IMR-90 (cell line): ENCODE data around the gene WNT3. TPM values are rescaled to one million over a fixed set of nuclear protein-coding genes. Genes with fewer than 3 reads are reported as not detected.

Experiments used
- ATAC-seq: fragments of 200-7000 bp; cut with Tn5 transposase; 2 replicates; pipeline ENCODE4 v1.9.1; 2020; ENCODE audit warnings: low read depth, mild to moderate bottlenecking, moderate library complexity
- BruUV-seq: library from RNA; stranded (reverse); fragments of 400-500 nt; replicated peaks from 2 replicates; lab custom pipeline; 2021; lab: Mats Ljungman, UMichigan
- CTCF ChIA-PET: fragments of 300-600 bp; formaldehyde crosslinking; extraction: SDS; loops from one replicate; lab custom pipeline; 2021; ENCODE audit warnings: antibody characterized with exemption; lab: Yijun Ruan, JAX
- POLR2A ChIA-PET: fragments of 300-600 bp; sonication (Branson Sonifier 250); formaldehyde crosslinking; loops from one replicate; lab custom pipeline; 2022; ENCODE audit warnings: antibody characterized with exemption; ENCODE audit not compliant: unreplicated experiment; lab: Charles Lee
- DNase-seq: peaks from one replicate; pipeline ENCODE4 v3.0.0; 2013
- H2AFZ ChIP-seq: replicated peaks from 2 replicates; pipeline ENCODE3; 2013; ENCODE audit warnings: low read length, mild to moderate bottlenecking; ENCODE audit not compliant: poor library complexity
- H2AK5ac ChIP-seq: 2 replicates; pipeline ENCODE4 v1.6.1; 2013; ENCODE audit warnings: low read depth, low read length, inconsistent platforms
- H2AK9ac ChIP-seq: replicated peaks from 2 replicates; pipeline ENCODE3; 2013; ENCODE audit warnings: mild to moderate bottlenecking, low read depth, low read length, moderate library complexity; ENCODE audit not compliant: poor library complexity
- H2BK120ac ChIP-seq: 2 replicates; pipeline ENCODE4 v1.6.1; 2013; ENCODE audit warnings: low read depth, low read length, inconsistent platforms
- H2BK15ac ChIP-seq: 3 replicates; pipeline ENCODE4 v1.6.1; 2013; ENCODE audit warnings: low read depth, low read length, inconsistent platforms
- H2BK20ac ChIP-seq: 2 replicates; pipeline ENCODE4 v1.6.1; 2013; ENCODE audit warnings: low read depth, mild to moderate bottlenecking, inconsistent platforms, low read length, moderate library complexity
- H2BK5ac ChIP-seq: 2 replicates; pipeline ENCODE4 v1.6.1; 2013; ENCODE audit warnings: mild to moderate bottlenecking, low read depth, low read length, inconsistent platforms; ENCODE audit not compliant: poor library complexity, severe bottlenecking
- H3K14ac ChIP-seq: replicated peaks from 2 replicates; pipeline ENCODE4 v1.6.1; 2013; ENCODE audit warnings: low read depth, low read length, inconsistent platforms
- H3K18ac ChIP-seq: 2 replicates; pipeline ENCODE4 v1.6.1; 2013; ENCODE audit warnings: low read depth, low read length, control low read depth
- H3K23ac ChIP-seq: 2 replicates; pipeline ENCODE4 v1.6.1; 2013; ENCODE audit warnings: low read depth, low read length, inconsistent platforms
- H3K27ac ChIP-seq: 2 replicates; pipeline ENCODE4 v1.5.1; 2013; ENCODE audit warnings: mild to moderate bottlenecking, control low read depth, low read length; ENCODE audit not compliant: insufficient read depth
- H3K27me3 ChIP-seq: 2 replicates; pipeline ENCODE4 v1.6.1; 2013; ENCODE audit warnings: low read length; ENCODE audit not compliant: control insufficient read depth, insufficient read depth
- H3K36me3 ChIP-seq: 2 replicates; pipeline ENCODE4 v1.6.1; 2013; ENCODE audit warnings: low read length, mixed read lengths; ENCODE audit not compliant: control insufficient read depth, insufficient read depth
- H3K4ac ChIP-seq: 2 replicates; pipeline ENCODE4 v1.6.1; 2013; ENCODE audit warnings: low read depth, low read length, inconsistent platforms
- H3K4me1 ChIP-seq: 2 replicates; pipeline ENCODE4 v1.6.1; 2013; ENCODE audit warnings: low read length, mixed read lengths; ENCODE audit not compliant: control insufficient read depth, insufficient read depth
- H3K4me2 ChIP-seq: 2 replicates; pipeline ENCODE4 v1.6.1; 2013; ENCODE audit warnings: low read depth, mild to moderate bottlenecking, control low read depth, low read length, moderate library complexity
- H3K4me3 ChIP-seq: 2 replicates; pipeline ENCODE4 v1.5.1; 2013; ENCODE audit warnings: low read depth, mild to moderate bottlenecking, control low read depth, low read length, moderate library complexity; ENCODE audit not compliant: insufficient read depth
- H3K56ac ChIP-seq: 2 replicates; pipeline ENCODE4 v1.6.1; 2013; ENCODE audit warnings: low read length, inconsistent platforms; ENCODE audit not compliant: insufficient read depth; ENCODE audit errors: extremely low read depth
- H3K79me1 ChIP-seq, 2 experiments: 2 replicates each; pipeline ENCODE4 v1.6.1; 2013; ENCODE audit warnings: low read length in 2 of 2, inconsistent platforms in 1 of 2, low read depth in 1 of 2
- H3K9ac ChIP-seq: 2 replicates; pipeline ENCODE4 v1.6.1; 2013; ENCODE audit warnings: low read depth, low read length, control low read depth
- H3K9me1 ChIP-seq: 2 replicates; pipeline ENCODE4 v1.6.1; 2013; ENCODE audit warnings: low read length, inconsistent platforms; ENCODE audit not compliant: insufficient read depth
- H3K9me3 ChIP-seq: 2 replicates; pipeline ENCODE4 v1.6.1; 2013; ENCODE audit warnings: low read length; ENCODE audit not compliant: control insufficient read depth, insufficient read depth
- H4K20me1 ChIP-seq: 2 replicates; pipeline ENCODE4 v1.6.1; 2013; ENCODE audit warnings: low read length, inconsistent platforms; ENCODE audit not compliant: insufficient read depth
- H4K5ac ChIP-seq: 2 replicates; pipeline ENCODE4 v1.6.1; 2013; ENCODE audit warnings: mild to moderate bottlenecking, low read depth, low read length, control low read depth
- H4K8ac ChIP-seq, 2 experiments: 2 replicates each; pipeline ENCODE4 v1.6.1; 2013; ENCODE audit warnings: low read depth in 2 of 2, low read length in 2 of 2, control low read depth in 1 of 2, inconsistent platforms in 1 of 2
- H4K91ac ChIP-seq: 2 replicates; pipeline ENCODE4 v1.6.1; 2013; ENCODE audit warnings: low read depth, low read length, inconsistent platforms; ENCODE audit not compliant: insufficient read depth
- BHLHE40 ChIP-seq: fragments of 150-350 bp; IDR thresholded peaks from 2 replicates; pipeline ENCODE4 v1.6.1; 2016; ENCODE audit warnings: mild to moderate bottlenecking, low read depth, low read length
- CEBPB ChIP-seq: IDR thresholded peaks from 2 replicates; pipeline ENCODE4 v1.6.1; 2012; ENCODE audit warnings: low read depth, low read length, improper control_type of control experiment
- MAFK ChIP-seq: IDR thresholded peaks from 2 replicates; pipeline ENCODE4 v1.6.1; 2012; ENCODE audit warnings: low read depth, low read length, improper control_type of control experiment
- MXI1 ChIP-seq: IDR thresholded peaks from 2 replicates; pipeline ENCODE4 v1.6.1; 2012; ENCODE audit warnings: low read depth, mild to moderate bottlenecking, low read length, moderate library complexity, borderline replicate concordance
- RAD21 ChIP-seq: IDR thresholded peaks from 2 replicates; pipeline ENCODE4 v1.6.1; 2012; ENCODE audit warnings: low read length, improper control_type of control experiment
- RFX5 ChIP-seq: IDR thresholded peaks from 2 replicates; pipeline ENCODE4 v1.8.0; 2012; ENCODE audit warnings: low read depth, mild to moderate bottlenecking, low read length, moderate library complexity
- SMC3 ChIP-seq: fragments of 150-350 bp; IDR thresholded peaks from 2 replicates; pipeline ENCODE4 v1.6.1; 2016; ENCODE audit warnings: low read depth, mild to moderate bottlenecking, antibody characterized with exemption, low read length, moderate library complexity
- WGBS, 2 experiments: methylation state at CpG; one replicate each; pipeline versions ENCODE4 v1.1.5 to v1.1.7; 2013; ENCODE audit warnings: missing lambda C conversion rate in 2 of 2; ENCODE audit not compliant: insufficient read length in 1 of 2; ENCODE audit errors: extremely low coverage in 2 of 2; 5-methylcytosine and 5-hydroxymethylcytosine counted together
- dilution Hi-C: fragments of 300-500 bp; cut with HindIII; formaldehyde crosslinking; loops from one replicate; pipeline ENCODE4 v1.14.3; 2018; ENCODE audit warnings: low sequenced_read_pairs; ENCODE audit not compliant: unreplicated experiment
- in situ Hi-C: fragments of 300-500 bp; cut with MboI; formaldehyde crosslinking; loops from 3 replicates; pipeline ENCODE4 v1.14.3; 2019; ENCODE audit warnings: low sequenced_read_pairs, inconsistent platforms, mixed read lengths
- intact Hi-C: fragments of 100-400 bp; cut with micrococcal nuclease; formaldehyde crosslinking; loops from 2 replicates; pipeline ENCODE4 v1.10.0; 2022
- polyA plus RNA-seq, 3 experiments: library from polyadenylated mRNA; depleted of rRNA; stranded (reverse); fragments of >200 nt; gene quantifications; 2 replicates each; pipeline ENCODE4 v1.2.3, GENCODE V29; 2012; ENCODE audit warnings: low replicate concordance in 1 of 3
- total RNA-seq: library from RNA; depleted of rRNA; stranded (reverse); fragments of >200 nt; gene quantifications from 2 replicates; pipeline ENCODE4 v1.2.3, GENCODE V29; 2012
- TF ChIP-seq, protein P1 (sequence below): fragments of 150-350 bp; IDR thresholded peaks from 2 replicates; pipeline ENCODE4 v1.6.1; 2016; ENCODE audit warnings: low read depth, mild to moderate bottlenecking, low read length, moderate library complexity, borderline replicate concordance

The WNT3 gene
- total and polyA plus RNA-seq, 2 of the 4 experiments (the other 2 are of a cell fraction), result 0.72 to 1.0 TPM

DNA sequence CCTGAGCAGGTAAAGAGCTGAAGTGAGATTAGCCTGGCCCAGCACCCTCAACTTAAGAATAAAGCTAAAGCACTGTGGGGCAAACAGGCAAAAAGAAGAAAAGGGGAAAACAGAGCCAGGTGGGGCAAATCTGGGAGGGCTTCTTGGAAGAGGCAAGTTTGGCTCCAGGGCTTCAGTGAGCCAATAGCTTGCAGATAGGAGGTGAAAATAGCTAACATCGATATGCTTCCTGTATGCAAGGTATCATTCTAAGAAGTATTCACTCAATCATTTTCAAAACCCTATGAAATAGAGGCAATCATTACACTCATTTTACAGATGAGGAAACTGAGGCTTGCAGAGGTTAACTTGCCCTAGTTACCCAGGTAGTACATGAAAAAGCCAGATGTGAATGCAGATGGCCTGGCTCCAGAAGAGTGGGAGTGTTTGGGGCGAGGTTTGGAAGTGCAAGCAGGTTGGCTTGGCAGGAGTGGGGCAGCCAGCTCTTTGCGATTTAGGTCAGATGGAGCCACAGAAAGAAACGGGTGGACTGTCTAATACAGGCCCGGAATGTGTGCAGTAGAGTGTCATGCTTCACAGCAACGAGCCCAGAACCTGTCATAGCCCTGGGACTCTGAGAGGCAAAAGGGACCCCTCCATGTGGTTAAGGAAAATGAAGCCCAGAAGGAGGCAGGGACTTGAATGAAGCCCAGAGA, 5.7 kb downstream of the WNT3 start:
- H3K4me1 ChIP-seq, result no peaks in the 10 kb centered on the region
- no peak overlapping the region for H3K4me2 ChIP-seq
- no peak overlapping the region for H3K4me3 ChIP-seq
- no peak overlapping the region for H3K9ac ChIP-seq
- no peaks in the 10 kb centered on the region for H3K36me3 ChIP-seq
- in situ Hi-C loops, result no loop called here
- dilution Hi-C loops, result no loop called here
- no peak overlapping the region for H4K5ac ChIP-seq
- H3K23ac ChIP-seq, result no peak overlapping the region
- no peak overlapping the region for H2BK20ac ChIP-seq
- DNase-seq (no peak), ATAC-seq (no peak)
- H3K18ac ChIP-seq, result no peak overlapping the region
- H3K4ac ChIP-seq, result no peak overlapping the region
- no peak overlapping the region for H4K8ac ChIP-seq
- H2BK15ac ChIP-seq, result no peak overlapping the region
- H3K9me3 ChIP-seq, result no peaks in the 10 kb centered on the region
- 89% methylated on average over 3 of the region's 6 CpGs; no CpG with 5 or more reads in 1 of the 2 experiments for WGBS, 2 experiments
- H3K27ac ChIP-seq, result no peak overlapping the region
- H3K27me3 ChIP-seq, result peaks cover 53% of the 10 kb centered on the region
- no peak overlapping the region for H2BK120ac ChIP-seq
- no peak overlapping the region for H3K14ac ChIP-seq
- no peaks in the 10 kb centered on the region for H4K20me1 ChIP-seq
- ChIA-PET POLR2A (no interaction called here), CTCF (no interaction called here)
- H2AK9ac ChIP-seq, result no peak overlapping the region
- no peaks in the 10 kb centered on the region for H3K9me1 ChIP-seq
- no peak overlapping the region for H2BK5ac ChIP-seq
- no peak overlapping the region for H2AFZ ChIP-seq
- no TSS peak for BruUV-seq
- H2AK5ac ChIP-seq, result no peak overlapping the region
- no peak overlapping the region for H3K56ac ChIP-seq
- intact Hi-C loops, result no loop called here
- no peaks in the 10 kb centered on the region for H3K79me1 ChIP-seq
- TF ChIP-seq SMC3, result no peak
- no peak for TF ChIP-seq CEBPB
- TF ChIP-seq RAD21, result no peak
- no peak for TF ChIP-seq MXI1
- no peak for TF ChIP-seq BHLHE40
- TF ChIP-seq, protein P1, sequence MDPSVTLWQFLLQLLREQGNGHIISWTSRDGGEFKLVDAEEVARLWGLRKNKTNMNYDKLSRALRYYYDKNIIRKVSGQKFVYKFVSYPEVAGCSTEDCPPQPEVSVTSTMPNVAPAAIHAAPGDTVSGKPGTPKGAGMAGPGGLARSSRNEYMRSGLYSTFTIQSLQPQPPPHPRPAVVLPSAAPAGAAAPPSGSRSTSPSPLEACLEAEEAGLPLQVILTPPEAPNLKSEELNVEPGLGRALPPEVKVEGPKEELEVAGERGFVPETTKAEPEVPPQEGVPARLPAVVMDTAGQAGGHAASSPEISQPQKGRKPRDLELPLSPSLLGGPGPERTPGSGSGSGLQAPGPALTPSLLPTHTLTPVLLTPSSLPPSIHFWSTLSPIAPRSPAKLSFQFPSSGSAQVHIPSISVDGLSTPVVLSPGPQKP, result no peak
- TF ChIP-seq RFX5, result no peak
- TF ChIP-seq MAFK, result no peak
- no peak overlapping the region for H4K91ac ChIP-seq
